GM23338 (cell line): ENCODE results near the gene TBC1D14. TPM values are rescaled to one million over a fixed set of nuclear protein-coding genes. Genes with fewer than 3 reads are reported as not detected.

Source experiments
- ATAC-seq: fragments of 200-7000 bp; cut with Tn5 transposase; 3 replicates; pipeline ENCODE4 v1.9.1; 2020
- DNase-seq: peaks from one replicate; pipeline ENCODE4 v3.0.0-alpha.2; 2015; ENCODE audit warnings: low spot score
- H2AFZ ChIP-seq: fragments of 200-600 bp; sonication (generic); 2 replicates; pipeline ENCODE4 v1.8.0; 2016; ENCODE audit warnings: antibody characterized with exemption, mild to moderate bottlenecking, moderate library complexity
- H3F3A ChIP-seq: fragments of 200-600 bp; sonication (generic); replicated peaks from 2 replicates; pipeline ENCODE4 v1.8.0; 2017; ENCODE audit warnings: antibody characterized with exemption, mixed run types, low read depth
- H3K27ac ChIP-seq: fragments of 200-600 bp; sonication (generic); 2 replicates; pipeline ENCODE4 v1.6.1; 2016; ENCODE audit warnings: low read depth
- H3K27me3 ChIP-seq: fragments of 200-600 bp; sonication (generic); 2 replicates; pipeline ENCODE4 v1.8.0; 2016; ENCODE audit warnings: mild to moderate bottlenecking, mixed run types, moderate library complexity; ENCODE audit not compliant: insufficient read depth
- H3K36me3 ChIP-seq: fragments of 200-600 bp; sonication (generic); 2 replicates; pipeline ENCODE4 v1.8.0; 2016; ENCODE audit warnings: mild to moderate bottlenecking; ENCODE audit not compliant: insufficient read depth
- H3K4me1 ChIP-seq: fragments of 200-600 bp; sonication (generic); 2 replicates; pipeline ENCODE4 v1.8.0; 2016; ENCODE audit warnings: mild to moderate bottlenecking, moderate library complexity; ENCODE audit not compliant: insufficient read depth
- H3K4me2 ChIP-seq: fragments of 200-600 bp; sonication (generic); 2 replicates; pipeline ENCODE4 v1.7.1; 2017; ENCODE audit warnings: mixed run types
- H3K4me3 ChIP-seq: fragments of 200-600 bp; sonication (generic); 2 replicates; pipeline ENCODE4 v1.6.1; 2016; ENCODE audit warnings: mixed run types
- H3K79me2 ChIP-seq: fragments of 200-600 bp; sonication (generic); replicated peaks from 2 replicates; pipeline ENCODE4 v1.8.0; 2017; ENCODE audit warnings: mild to moderate bottlenecking; ENCODE audit not compliant: insufficient read depth
- H3K9me2 ChIP-seq: fragments of 200-600 bp; sonication (generic); 2 replicates; pipeline ENCODE4 v1.8.0; 2017; ENCODE audit not compliant: insufficient read depth
- H4K20me1 ChIP-seq: fragments of 200-600 bp; sonication (generic); replicated peaks from 2 replicates; pipeline ENCODE4 v1.8.0; 2017; ENCODE audit warnings: mild to moderate bottlenecking; ENCODE audit not compliant: insufficient read depth
- H3K27ac Mint-ChIP-seq: 2 replicates; pipeline ENCODE4 v1.8.0; 2020; ENCODE audit warnings: inconsistent platforms, mild to moderate bottlenecking, moderate library complexity, mixed read lengths
- H3K27me3 Mint-ChIP-seq: 3 replicates; pipeline ENCODE4 v1.8.0; 2022; ENCODE audit warnings: low read depth, mild to moderate bottlenecking, moderate library complexity, mixed read lengths, inconsistent platforms; ENCODE audit not compliant: insufficient read depth, poor library complexity
- H3K36me3 Mint-ChIP-seq: 3 replicates; pipeline ENCODE4 v1.8.0; 2021; ENCODE audit warnings: low read depth, mild to moderate bottlenecking, inconsistent platforms, moderate library complexity, mixed read lengths
- H3K4me1 Mint-ChIP-seq: 3 replicates; pipeline ENCODE4 v1.8.0; 2020; ENCODE audit warnings: mild to moderate bottlenecking, inconsistent platforms, mixed read lengths
- H3K4me3 Mint-ChIP-seq: 3 replicates; pipeline ENCODE4 v1.8.0; 2021; ENCODE audit warnings: moderate library complexity, mild to moderate bottlenecking, inconsistent platforms, mixed read lengths
- H3K9me3 Mint-ChIP-seq: 3 replicates; pipeline ENCODE4 v1.8.0; 2020; ENCODE audit warnings: moderate library complexity, mild to moderate bottlenecking, inconsistent platforms, mixed read lengths
- CREB1 ChIP-seq: fragments of 250-450 bp; sonication (Bioruptor Pico); IDR thresholded peaks from 2 replicates; pipeline ENCODE4 v1.5.0; 2020; ENCODE audit warnings: low read depth, mild to moderate bottlenecking, moderate library complexity
- EZH2 ChIP-seq: fragments of 200-600 bp; sonication (generic); IDR thresholded peaks from one replicate; pipeline ENCODE4 v1.8.0; 2017; ENCODE audit warnings: antibody characterized with exemption, mild to moderate bottlenecking, low read depth; ENCODE audit not compliant: unreplicated experiment
- EZH2phosphoT487 ChIP-seq: fragments of 200-600 bp; sonication (generic); IDR thresholded peaks from one replicate; pipeline ENCODE4 v1.8.1; 2018; ENCODE audit warnings: antibody characterized with exemption; ENCODE audit not compliant: unreplicated experiment
- JUNB ChIP-seq: IDR thresholded peaks from one replicate; pipeline ENCODE4 v1.6.1; 2016; ENCODE audit warnings: antibody characterized with exemption; ENCODE audit not compliant: unreplicated experiment
- NANOG ChIP-seq: IDR thresholded peaks from 2 replicates; pipeline ENCODE4 v1.6.1; 2016; ENCODE audit warnings: antibody characterized with exemption, borderline replicate concordance
- POLR2AphosphoS5 ChIP-seq: IDR thresholded peaks from 2 replicates; pipeline ENCODE4 v1.6.1; 2016; ENCODE audit warnings: antibody characterized with exemption, low read depth
- STAT1 ChIP-seq: IDR thresholded peaks from one replicate; pipeline ENCODE4 v1.6.1; 2016; ENCODE audit warnings: antibody characterized with exemption; ENCODE audit not compliant: unreplicated experiment
- ZNF114 ChIP-seq: fragments of 250-450 bp; sonication (Bioruptor Pico); IDR thresholded peaks from 2 replicates; pipeline ENCODE4 v1.5.0; 2020; ENCODE audit warnings: mild to moderate bottlenecking, moderate library complexity
- ZNF331 ChIP-seq: fragments of 250-450 bp; sonication (Bioruptor Pico); IDR thresholded peaks from 2 replicates; pipeline ENCODE4 v1.5.0; 2020; ENCODE audit warnings: low read depth, mild to moderate bottlenecking, moderate library complexity
- ZNF462 ChIP-seq: fragments of 250-450 bp; sonication (Bioruptor Pico); IDR thresholded peaks from 2 replicates; pipeline ENCODE4 v1.5.0; 2020; ENCODE audit warnings: mild to moderate bottlenecking, moderate library complexity
- polyA plus RNA-seq: library from polyadenylated mRNA; unstranded; fragments of >200 nt; fragmentation: Nextera tagmentation; extraction: Ambion mirVana; gene quantifications from 2 replicates; pipeline ENCODE4 v1.2.1, GENCODE V29; 2016
- total RNA-seq: library from RNA; depleted of rRNA; stranded (reverse); fragments of >200 nt; shearing (Covaris generic); gene quantifications from 2 replicates; pipeline ENCODE4 v1.2.3, GENCODE V29; 2014
- TF ChIP-seq, protein P1 (sequence below): IDR thresholded peaks from 2 replicates; pipeline ENCODE4 v1.6.1; 2016; ENCODE audit warnings: antibody characterized with exemption

The TBC1D14 gene
- total and polyA plus RNA-seq, 2 experiments from 2014 or later, result 18.2 to 59.7 TPM

GRCh38 chr4:6900181-6900812 lies 9.3 kb upstream of the TBC1D14 start:
- TF ChIP-seq NANOG (no peak), EZH2phosphoT487 (no peak), CREB1 (CRISPR knock-in tag) (no peak), ZNF462 (CRISPR knock-in tag) (no peak), ZNF114 (CRISPR knock-in tag) (no peak), JUNB (no peak), ZNF331 (CRISPR knock-in tag) (no peak), EZH2 (no peak), POLR2AphosphoS5 (no peak), STAT1 (no peak)
- TF ChIP-seq, protein P1, sequence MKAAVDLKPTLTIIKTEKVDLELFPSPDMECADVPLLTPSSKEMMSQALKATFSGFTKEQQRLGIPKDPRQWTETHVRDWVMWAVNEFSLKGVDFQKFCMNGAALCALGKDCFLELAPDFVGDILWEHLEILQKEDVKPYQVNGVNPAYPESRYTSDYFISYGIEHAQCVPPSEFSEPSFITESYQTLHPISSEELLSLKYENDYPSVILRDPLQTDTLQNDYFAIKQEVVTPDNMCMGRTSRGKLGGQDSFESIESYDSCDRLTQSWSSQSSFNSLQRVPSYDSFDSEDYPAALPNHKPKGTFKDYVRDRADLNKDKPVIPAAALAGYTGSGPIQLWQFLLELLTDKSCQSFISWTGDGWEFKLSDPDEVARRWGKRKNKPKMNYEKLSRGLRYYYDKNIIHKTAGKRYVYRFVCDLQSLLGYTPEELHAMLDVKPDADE, result no peak
- no peaks in the 10 kb centered on the region for H4K20me1 ChIP-seq
- no peaks in the 10 kb centered on the region for H3K36me3 Mint-ChIP-seq

More at GRCh38 chr4:6900181-6900812, 9.3 kb upstream of the TBC1D14 start:
- H3K27ac ChIP-seq, result no peak overlapping the region
- H3K36me3 ChIP-seq, result no peaks in the 10 kb centered on the region
- Mint-ChIP-seq H3K9me3 (no peaks in the 10 kb centered on the region; the same call in 2 of the 3 replicates), H3K27ac (no peak overlapping the region), H3K27me3 (peaks cover 3% of the 10 kb centered on the region), H3K4me1 (no peaks in the 10 kb centered on the region), H3K4me3 (no peak overlapping the region)
- H3K9me2 ChIP-seq, result no peaks in the 10 kb centered on the region
- H3K4me1 ChIP-seq, result no peaks in the 10 kb centered on the region
- H3K4me2 ChIP-seq, result no peak overlapping the region
- H3K27me3 ChIP-seq, result no peaks in the 10 kb centered on the region
- H2AFZ ChIP-seq, result no peak overlapping the region
- H3K79me2 ChIP-seq, result no peaks in the 10 kb centered on the region
- no peak overlapping the region for H3K4me3 ChIP-seq
- H3F3A ChIP-seq, result no peaks in the 10 kb centered on the region
- DNase-seq (no peak), ATAC-seq (no peak)
